ENCODE results near the gene STARD5. TPM values are rescaled to one million over a fixed set of nuclear protein-coding genes. Genes with fewer than 3 reads are reported as not detected.
A peak's percentile ranks its signal among the peaks of the same experiment; 100 is the strongest.

STARD5 gene
- total RNA-seq, 1 donor from 2014 or later, result 2.5 TPM

- DNase-seq, result no peak
- TF ChIP-seq CTCF (IDR thresholded peaks at IDR 0.05; ENCODE audit: borderline replicate concordance), result no peak
- Histone ChIP-seq H3K9me3 (replicated peaks) (no peaks in the 10 kb centered on the region), H3K4me1 (peaks cover 20% of the 10 kb centered on the region), H3K4me3 (no peak overlapping the region), H3K27me3 (ENCODE audit: low read depth) (peaks cover 10% of the 10 kb centered on the region), H3K36me3 (peaks cover 3% of the 10 kb centered on the region), H3K27ac (replicated peaks) (peak overlapping the region; percentile 20)
- intact Hi-C loops (cut with micrococcal nuclease), result loop anchor here (10.0 kb wide), 1 partner anchor 269 kb away; no protein-coding TSS in a partner anchor
Observed at GRCh38 chr15:81264072-81264857, 59.7 kb downstream of the STARD5 start.

- Histone ChIP-seq H3K4me1 (peaks cover 20% of the 10 kb centered on the region), H3K27me3 (ENCODE audit: low read depth) (peaks cover 10% of the 10 kb centered on the region), H3K9me3 (replicated peaks) (no peaks in the 10 kb centered on the region), H3K36me3 (no peaks in the 10 kb centered on the region), H3K4me3 (no peak overlapping the region), H3K27ac (replicated peaks) (no peak overlapping the region)
- intact Hi-C loops (cut with micrococcal nuclease), result loop anchor here (10.0 kb wide), 1 partner anchor 269 kb away; no protein-coding TSS in a partner anchor
- DNase-seq, result no peak
- no peak for TF ChIP-seq CTCF (IDR thresholded peaks at IDR 0.05; ENCODE audit: borderline replicate concordance)
Observed at GRCh38 chr15:81263477-81263876, 60.5 kb downstream of the STARD5 start.

- Histone ChIP-seq H3K27me3 (ENCODE audit: low read depth) (peaks cover 10% of the 10 kb centered on the region), H3K9me3 (replicated peaks) (no peaks in the 10 kb centered on the region), H3K27ac (replicated peaks) (no peak overlapping the region), H3K36me3 (no peaks in the 10 kb centered on the region), H3K4me3 (no peak overlapping the region), H3K4me1 (peaks cover 19% of the 10 kb centered on the region)
- DNase-seq, result no peak
- no peak for TF ChIP-seq CTCF (IDR thresholded peaks at IDR 0.05; ENCODE audit: borderline replicate concordance)
- intact Hi-C loops (cut with micrococcal nuclease), result loop anchor here (10.0 kb wide), 1 partner anchor 266 kb away; no protein-coding TSS in a partner anchor
Observed at GRCh38 chr15:81261172-81261811, 62.6 kb downstream of the STARD5 start.

- Histone ChIP-seq H3K27ac (replicated peaks) (no peak overlapping the region), H3K4me1 (peaks cover 12% of the 10 kb centered on the region), H3K36me3 (no peaks in the 10 kb centered on the region), H3K27me3 (ENCODE audit: low read depth) (peaks cover 14% of the 10 kb centered on the region), H3K4me3 (no peak overlapping the region), H3K9me3 (replicated peaks) (no peaks in the 10 kb centered on the region)
- no peak for DNase-seq
- TF ChIP-seq CTCF (IDR thresholded peaks at IDR 0.05; ENCODE audit: borderline replicate concordance), result no peak
- intact Hi-C loops (cut with micrococcal nuclease), result loop anchor here (10.0 kb wide), 1 partner anchor 265 kb away; no protein-coding TSS in a partner anchor
Observed at GRCh38 chr15:81259760-81260298, 64.1 kb downstream of the STARD5 start.

Other genes starting within 250 kb of the STARD5 start
- 0.91 TPM for gene CFAP161, start 189.9 kb downstream of the STARD5 start, total RNA-seq
- gene IL16, start 127.3 kb downstream of the STARD5 start, total RNA-seq, result 3.8 TPM
- not detected for gene TMC3, start 50.1 kb upstream of the STARD5 start, total RNA-seq